PC-3 (cell line): ENCODE data around the gene USF2.

Experiments
- EZH2 ChIP-seq: fragments of 300-600 bp; sonication (generic); IDR thresholded peaks from one replicate; pipeline ENCODE4 v1.6.1; 2017; ENCODE audit warnings: antibody characterized with exemption, mild to moderate bottlenecking, low read length; ENCODE audit not compliant: unreplicated experiment
- EZH2phosphoT487 ChIP-seq: fragments of 300-600 bp; sonication (generic); IDR thresholded peaks from 2 replicates; pipeline ENCODE4 v1.6.1; 2018; ENCODE audit warnings: mild to moderate bottlenecking, antibody characterized with exemption, low read length, borderline replicate concordance
- TF ChIP-seq, protein P1 (sequence below): fragments of 300-600 bp; sonication (generic); conservative IDR thresholded peaks from 2 replicates; pipeline ENCODE4 v1.5.1; 2017; ENCODE audit warnings: antibody characterized with exemption, low read depth, mild to moderate bottlenecking, low read length

DNA sequence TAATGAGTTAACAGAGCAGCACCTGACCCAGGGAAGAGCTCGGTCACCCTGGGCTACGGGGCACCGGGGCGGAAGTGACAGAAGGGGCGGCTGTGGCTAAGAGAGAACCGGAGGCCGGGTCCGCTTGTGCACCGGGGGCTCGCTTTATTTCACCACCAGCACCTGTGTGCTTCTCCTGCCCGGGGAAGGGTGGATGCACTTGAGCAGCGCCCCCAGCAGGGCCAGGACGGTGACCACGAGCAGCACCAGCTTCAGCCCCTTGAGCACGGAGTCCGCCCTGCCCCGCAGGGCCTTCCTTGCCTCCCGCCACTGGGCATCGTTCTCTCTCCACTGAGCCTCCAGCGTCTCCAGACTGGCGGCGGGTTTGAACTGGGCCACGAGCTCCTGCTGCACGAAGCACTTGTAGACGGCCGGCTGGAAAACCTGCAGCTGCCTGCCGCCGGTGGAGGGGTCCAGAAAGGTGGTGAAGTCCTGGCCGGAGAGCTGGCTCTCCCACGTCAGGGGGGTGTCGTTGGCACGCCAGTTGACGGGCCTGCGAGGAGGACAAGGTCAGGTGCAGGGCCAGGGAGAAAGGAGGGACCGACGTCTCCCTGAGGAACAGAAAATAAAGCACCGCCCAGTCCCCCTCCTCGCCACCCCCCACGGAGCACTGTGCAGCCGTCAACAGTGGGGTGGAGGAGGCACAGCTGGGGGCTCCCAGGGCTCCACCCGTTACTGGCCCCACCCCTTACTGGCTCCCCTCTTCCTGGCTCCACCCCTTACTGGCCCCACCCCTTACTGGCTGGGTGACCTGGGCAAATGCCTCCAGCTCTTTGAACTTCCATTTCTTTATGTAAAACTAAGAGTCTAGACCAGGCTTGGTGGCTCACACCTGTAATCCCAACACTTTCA is 43.8 kb upstream of the USF2 start:
- TF ChIP-seq, protein P1, sequence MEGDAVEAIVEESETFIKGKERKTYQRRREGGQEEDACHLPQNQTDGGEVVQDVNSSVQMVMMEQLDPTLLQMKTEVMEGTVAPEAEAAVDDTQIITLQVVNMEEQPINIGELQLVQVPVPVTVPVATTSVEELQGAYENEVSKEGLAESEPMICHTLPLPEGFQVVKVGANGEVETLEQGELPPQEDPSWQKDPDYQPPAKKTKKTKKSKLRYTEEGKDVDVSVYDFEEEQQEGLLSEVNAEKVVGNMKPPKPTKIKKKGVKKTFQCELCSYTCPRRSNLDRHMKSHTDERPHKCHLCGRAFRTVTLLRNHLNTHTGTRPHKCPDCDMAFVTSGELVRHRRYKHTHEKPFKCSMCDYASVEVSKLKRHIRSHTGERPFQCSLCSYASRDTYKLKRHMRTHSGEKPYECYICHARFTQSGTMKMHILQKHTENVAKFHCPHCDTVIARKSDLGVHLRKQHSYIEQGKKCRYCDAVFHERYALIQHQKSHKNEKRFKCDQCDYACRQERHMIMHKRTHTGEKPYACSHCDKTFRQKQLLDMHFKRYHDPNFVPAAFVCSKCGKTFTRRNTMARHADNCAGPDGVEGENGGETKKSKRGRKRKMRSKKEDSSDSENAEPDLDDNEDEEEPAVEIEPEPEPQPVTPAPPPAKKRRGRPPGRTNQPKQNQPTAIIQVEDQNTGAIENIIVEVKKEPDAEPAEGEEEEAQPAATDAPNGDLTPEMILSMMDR = no peak
- TF ChIP-seq EZH2 (no peak), EZH2phosphoT487 (no peak)
